ENCODE data around the gene SEPTIN5. TPM values are rescaled to one million over a fixed set of nuclear protein-coding genes. Genes with fewer than 3 reads are reported as not detected.

Gene SEPTIN5
- total RNA-seq, 1 experiment from 2014 or later: 2.0 TPM

DNA sequence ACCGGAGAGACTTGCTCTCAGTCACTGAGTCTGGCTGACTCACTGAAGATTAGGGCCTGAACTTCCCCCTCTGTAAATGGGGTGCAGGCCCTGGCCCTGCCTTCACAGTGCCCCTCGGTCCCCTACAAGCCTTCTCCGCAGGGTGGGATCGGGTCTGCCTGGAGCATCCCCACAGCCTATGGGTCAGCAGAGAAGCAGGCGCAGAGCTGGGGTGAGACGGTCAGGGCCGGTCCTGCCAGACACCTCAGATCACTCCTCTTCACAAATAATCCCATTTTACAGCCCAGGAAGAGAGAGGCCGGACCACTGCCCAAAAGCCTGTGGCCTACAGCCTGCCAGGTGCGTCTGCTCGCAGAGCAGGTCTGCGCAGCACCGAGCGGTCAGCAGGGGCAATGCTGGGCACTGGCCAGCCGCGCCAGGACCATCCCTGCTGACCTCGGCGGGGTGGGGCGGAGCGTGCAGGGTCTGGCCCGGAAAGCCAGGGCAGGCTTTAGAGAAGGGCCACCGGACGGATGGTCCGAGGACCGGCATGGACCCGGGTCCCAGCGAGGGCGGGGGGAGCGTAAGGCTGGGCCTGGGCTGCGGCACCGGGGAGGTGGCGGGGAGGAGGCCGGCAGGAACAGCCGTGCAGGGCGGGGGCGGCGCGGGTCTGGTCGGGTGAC is 522 bp upstream of the SEPTIN5 start:
- Histone ChIP-seq H3F3A (ENCODE audit: insufficient read depth, low read depth) (no peaks in the 10 kb centered on the region), H3K4me2 (peak overlapping the region; percentile 64), H3K27me3 (ENCODE audit: insufficient read depth, low read depth) (no peaks in the 10 kb centered on the region; the same call in 1 of the 2 replicates), H3K4me1 (replicated peaks; ENCODE audit: insufficient read depth) (no peaks in the 10 kb centered on the region), H3K27ac (no peak overlapping the region), H3K36me3 (ENCODE audit: low read depth) (no peaks in the 10 kb centered on the region), H4K20me1 (ENCODE audit: insufficient read depth) (no peaks in the 10 kb centered on the region), H3K79me2 (ENCODE audit: low read depth) (no peaks in the 10 kb centered on the region), H3K9me3 (ENCODE audit: insufficient read depth, low read depth) (no peaks in the 10 kb centered on the region), H3K9me2 (ENCODE audit: insufficient read depth) (no peaks in the 10 kb centered on the region), H2AFZ (no peak overlapping the region), H3K4me3 (peak overlapping the region; percentile 50; the same call in 1 of the 2 replicates)
- no TSS peak for BruUV-seq (replicated peaks)
- TF ChIP-seq EZH2 (IDR thresholded peaks at IDR 0.05; ENCODE audit: low read depth): no peak
- TF ChIP-seq, protein P1, sequence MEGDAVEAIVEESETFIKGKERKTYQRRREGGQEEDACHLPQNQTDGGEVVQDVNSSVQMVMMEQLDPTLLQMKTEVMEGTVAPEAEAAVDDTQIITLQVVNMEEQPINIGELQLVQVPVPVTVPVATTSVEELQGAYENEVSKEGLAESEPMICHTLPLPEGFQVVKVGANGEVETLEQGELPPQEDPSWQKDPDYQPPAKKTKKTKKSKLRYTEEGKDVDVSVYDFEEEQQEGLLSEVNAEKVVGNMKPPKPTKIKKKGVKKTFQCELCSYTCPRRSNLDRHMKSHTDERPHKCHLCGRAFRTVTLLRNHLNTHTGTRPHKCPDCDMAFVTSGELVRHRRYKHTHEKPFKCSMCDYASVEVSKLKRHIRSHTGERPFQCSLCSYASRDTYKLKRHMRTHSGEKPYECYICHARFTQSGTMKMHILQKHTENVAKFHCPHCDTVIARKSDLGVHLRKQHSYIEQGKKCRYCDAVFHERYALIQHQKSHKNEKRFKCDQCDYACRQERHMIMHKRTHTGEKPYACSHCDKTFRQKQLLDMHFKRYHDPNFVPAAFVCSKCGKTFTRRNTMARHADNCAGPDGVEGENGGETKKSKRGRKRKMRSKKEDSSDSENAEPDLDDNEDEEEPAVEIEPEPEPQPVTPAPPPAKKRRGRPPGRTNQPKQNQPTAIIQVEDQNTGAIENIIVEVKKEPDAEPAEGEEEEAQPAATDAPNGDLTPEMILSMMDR (conservative IDR thresholded peaks at IDR 0.05): no peak
- POLR2A ChIA-PET (ENCODE audit: unreplicated experiment): no interaction called here
- DNase-seq: no peak
- CTCF ChIA-PET: no interaction called here
- intact Hi-C loops (cut with micrococcal nuclease; ENCODE audit: unreplicated experiment): loop anchor here (2.0 kb wide), 1 partner anchor 81 kb away; no protein-coding TSS in a partner anchor

DNA sequence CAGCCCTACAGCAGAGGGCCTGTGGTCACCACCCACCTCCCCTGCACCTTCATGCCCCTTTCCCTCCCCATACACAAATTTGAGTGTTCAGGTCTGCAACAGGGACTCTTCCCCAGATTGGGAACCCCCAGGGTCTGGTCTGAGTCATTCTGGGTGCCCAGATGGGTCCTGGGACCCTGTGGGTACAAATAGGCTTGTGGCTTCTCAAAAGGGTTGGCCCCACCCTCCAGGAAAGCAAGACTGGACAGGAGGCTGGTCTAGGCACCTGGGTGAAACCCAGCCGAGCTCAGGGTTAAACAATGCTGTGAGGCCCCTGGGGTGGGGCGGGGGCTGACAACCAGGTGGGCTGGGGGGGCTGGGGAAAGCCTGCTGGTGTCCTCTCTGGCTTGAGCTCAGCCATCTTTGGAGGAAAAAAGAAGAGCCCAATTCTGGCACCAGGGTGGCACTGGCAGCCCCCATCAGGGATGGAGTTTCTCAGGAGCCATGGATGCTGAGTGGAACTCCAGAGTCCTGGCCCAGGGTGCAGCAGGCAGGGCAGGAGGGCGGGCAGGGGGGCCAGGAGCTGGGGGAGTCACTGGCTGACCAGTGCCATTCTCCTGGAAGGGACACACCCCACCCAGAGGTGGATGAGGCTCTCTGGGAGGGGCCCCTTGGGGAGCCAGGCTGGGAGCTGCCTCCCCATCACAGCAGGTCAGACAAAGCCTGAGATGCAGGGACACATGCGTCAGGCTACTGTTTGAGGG is 1.1 kb downstream of the SEPTIN5 start:
- Histone ChIP-seq H3F3A (ENCODE audit: insufficient read depth, low read depth) (no peaks in the 10 kb centered on the region), H2AFZ (no peak overlapping the region), H3K4me2 (peak overlapping the region; percentile 74), H3K36me3 (ENCODE audit: low read depth) (no peaks in the 10 kb centered on the region), H3K4me3 (peak overlapping the region; percentile 52; the same call in 1 of the 2 replicates), H3K79me2 (ENCODE audit: low read depth) (no peaks in the 10 kb centered on the region), H4K20me1 (ENCODE audit: insufficient read depth) (no peaks in the 10 kb centered on the region), H3K27me3 (ENCODE audit: insufficient read depth, low read depth) (no peaks in the 10 kb centered on the region; the same call in 1 of the 2 replicates), H3K9me2 (ENCODE audit: insufficient read depth) (no peaks in the 10 kb centered on the region), H3K9me3 (ENCODE audit: insufficient read depth, low read depth) (no peaks in the 10 kb centered on the region), H3K27ac (no peak overlapping the region), H3K4me1 (replicated peaks; ENCODE audit: insufficient read depth) (no peaks in the 10 kb centered on the region)
- ChIA-PET POLR2A (ENCODE audit: unreplicated experiment) (no interaction called here), CTCF (no interaction called here)
- no TSS peak for BruUV-seq (replicated peaks)
- intact Hi-C loops (cut with micrococcal nuclease; ENCODE audit: unreplicated experiment): loop anchor here (2.0 to 5.0 kb wide), 2 partner anchors 38 to 83 kb away; no protein-coding TSS in a partner anchor
- DNase-seq: no peak
- TF ChIP-seq EZH2 (IDR thresholded peaks at IDR 0.05; ENCODE audit: low read depth): no peak
- TF ChIP-seq, protein P1 (conservative IDR thresholded peaks at IDR 0.05): no peak

DNA sequence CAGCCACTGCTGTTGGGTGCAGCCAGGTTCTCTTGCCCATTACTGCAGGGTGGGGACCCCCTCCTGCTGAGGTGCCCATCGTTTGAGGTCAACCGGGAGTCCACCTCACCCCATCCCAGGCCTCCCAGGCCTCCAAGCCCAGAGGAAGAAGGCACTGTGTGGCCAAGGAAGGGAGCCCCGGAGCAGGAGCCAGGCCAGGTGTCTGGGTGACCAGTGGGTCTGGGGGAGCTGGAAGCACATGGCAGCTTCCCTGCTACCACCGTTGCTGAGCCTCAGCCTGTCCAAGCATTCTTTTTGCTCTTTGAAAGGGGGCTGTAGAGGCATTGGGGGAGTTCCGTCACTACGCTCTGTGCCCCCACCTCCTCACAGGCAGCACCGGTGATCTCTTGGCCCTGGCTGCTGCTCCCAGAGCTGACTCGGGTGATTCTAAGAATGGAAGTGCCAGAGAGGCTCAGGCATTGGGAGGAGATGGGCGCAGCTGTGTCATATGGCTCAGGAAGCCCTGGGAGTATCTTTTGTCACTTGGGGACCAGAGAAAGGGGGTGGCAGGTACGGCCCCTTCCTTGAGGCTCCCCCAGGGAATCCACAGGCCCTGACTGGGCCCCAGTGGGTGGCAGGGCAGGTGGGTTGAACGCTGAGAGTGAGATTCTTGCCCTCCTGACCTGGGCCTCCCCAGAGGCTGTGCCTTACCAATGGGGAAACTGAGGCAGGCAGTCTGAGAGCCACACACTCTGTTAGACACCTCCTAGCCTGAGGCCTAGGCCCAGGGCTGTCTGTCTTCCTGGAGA is 1.9 kb downstream of the SEPTIN5 start:
- Histone ChIP-seq H3K4me3 (no peak overlapping the region), H3K79me2 (ENCODE audit: low read depth) (no peaks in the 10 kb centered on the region), H3K36me3 (ENCODE audit: low read depth) (no peaks in the 10 kb centered on the region), H3F3A (ENCODE audit: insufficient read depth, low read depth) (no peaks in the 10 kb centered on the region), H3K27ac (no peak overlapping the region), H3K9me2 (ENCODE audit: insufficient read depth) (no peaks in the 10 kb centered on the region), H3K4me2 (no peak overlapping the region), H4K20me1 (ENCODE audit: insufficient read depth) (no peaks in the 10 kb centered on the region), H3K9me3 (ENCODE audit: insufficient read depth, low read depth) (no peaks in the 10 kb centered on the region), H3K4me1 (replicated peaks; ENCODE audit: insufficient read depth) (no peaks in the 10 kb centered on the region), H3K27me3 (ENCODE audit: insufficient read depth, low read depth) (no peaks in the 10 kb centered on the region; the same call in 1 of the 2 replicates), H2AFZ (no peak overlapping the region)
- CTCF ChIA-PET: no interaction called here
- POLR2A ChIA-PET (ENCODE audit: unreplicated experiment): no interaction called here
- no TSS peak for BruUV-seq (replicated peaks)
- no peak for DNase-seq
- TF ChIP-seq, protein P1 (conservative IDR thresholded peaks at IDR 0.05): no peak
- TF ChIP-seq EZH2 (IDR thresholded peaks at IDR 0.05; ENCODE audit: low read depth): no peak
- intact Hi-C loops (cut with micrococcal nuclease; ENCODE audit: unreplicated experiment): loop anchor here (5.0 kb wide), 1 partner anchor 39 kb away; no protein-coding TSS in a partner anchor

Measured in PC-9 (cell line).